Fibroblast of skin of right quadriceps (primary cell): ENCODE measurements around the gene PIAS1.
"Not testable (repeated sequence)": the region's sequence is repeated elsewhere in the genome, so short reads cannot be mapped to it uniquely, and the experiment has no call there.

ENCODE experiments used
- DNase-seq: peaks from one replicate; pipeline ENCODE4 v3.0.0-alpha.2; 2013

PIAS1 gene

DNA sequence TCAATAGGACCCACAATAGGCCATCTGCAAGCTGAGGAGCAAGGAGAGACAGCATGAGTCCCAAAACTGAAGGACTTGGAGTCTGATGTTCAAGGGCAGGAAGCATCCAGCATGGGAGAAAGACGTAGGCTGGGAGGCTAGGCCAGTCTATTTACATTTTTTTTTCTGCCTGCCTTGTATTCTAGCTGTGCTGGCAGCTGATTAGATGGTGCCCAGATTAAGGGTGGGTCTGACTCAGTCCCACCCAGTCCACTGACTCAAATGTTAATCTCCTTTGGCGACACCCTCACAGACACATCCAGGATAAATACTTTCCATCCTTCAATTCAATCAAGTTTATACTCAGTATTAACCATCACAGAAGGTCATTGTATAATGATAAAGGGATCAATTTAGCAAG lies 15.9 kb upstream of the PIAS1 start:
- DNase-seq = no peak

DNA sequence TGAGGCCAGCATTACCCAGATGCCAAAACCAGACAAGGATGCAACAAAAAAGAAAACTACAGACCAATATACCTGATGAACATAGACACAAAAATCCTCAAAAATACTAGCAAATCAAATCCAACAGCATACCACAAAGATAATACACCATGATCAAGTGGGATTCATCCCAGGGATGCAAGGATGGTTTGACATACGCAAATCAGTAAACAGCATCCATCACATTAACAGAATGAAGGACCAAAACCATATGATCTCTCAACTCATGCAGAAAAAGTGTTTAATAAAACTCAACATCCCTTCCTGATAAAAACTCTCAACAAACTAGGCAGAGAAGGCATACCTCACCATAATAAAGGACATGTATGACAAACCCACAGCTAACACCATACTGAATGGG lies 14.0 kb upstream of the PIAS1 start:
- no peak for DNase-seq

DNA sequence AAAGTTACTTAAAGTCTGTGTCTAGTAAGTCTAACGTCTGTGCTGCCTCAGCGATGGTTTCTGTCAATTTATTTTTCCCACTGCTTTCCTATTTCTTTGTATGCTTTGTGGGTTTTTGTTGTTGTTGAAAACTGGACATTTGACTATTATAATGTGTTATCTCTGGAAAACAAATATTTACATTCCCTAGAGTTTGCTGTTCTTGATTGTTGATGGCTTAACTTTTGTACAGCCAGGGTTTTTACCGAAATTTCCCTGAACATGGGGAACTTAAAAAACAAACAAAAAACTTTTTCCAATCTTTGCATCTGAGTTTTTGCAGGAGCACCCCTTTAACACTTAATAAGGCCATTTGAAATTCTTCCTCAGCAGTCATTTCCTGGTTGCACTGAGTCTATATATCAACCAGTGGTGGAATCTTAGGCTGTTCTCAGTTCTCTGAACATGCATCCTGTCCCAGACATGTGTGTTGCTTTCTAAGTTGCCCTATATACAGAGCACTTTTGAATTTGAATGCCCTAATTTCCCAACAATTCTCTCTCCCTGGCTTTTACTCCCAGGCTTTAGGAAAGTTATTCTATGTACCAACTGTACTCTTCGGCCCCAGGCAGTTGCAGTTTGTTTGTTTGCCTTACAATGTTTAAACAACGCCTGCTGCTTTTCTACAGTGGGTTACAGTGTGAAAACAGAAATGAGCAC lies 11.8 kb upstream of the PIAS1 start:
- no peak for DNase-seq

DNA sequence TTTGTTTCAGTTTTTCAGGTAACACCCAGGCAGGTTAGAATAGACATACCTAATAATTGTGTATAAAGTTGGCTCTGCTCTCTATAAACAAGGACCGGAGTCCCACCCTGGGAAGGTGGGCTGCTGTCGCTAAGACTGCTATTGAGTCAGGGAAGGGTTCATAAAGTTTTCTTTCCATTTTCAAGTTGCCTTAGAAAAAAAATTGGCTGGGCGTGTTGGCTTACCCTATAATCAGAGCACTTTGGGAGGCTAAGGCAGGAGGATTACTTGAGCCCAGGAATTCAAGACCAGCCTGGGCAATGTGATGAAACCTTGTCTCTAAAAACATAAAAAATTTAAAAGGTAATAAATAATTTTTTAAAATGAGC lies 11.3 kb upstream of the PIAS1 start:
- no peak for DNase-seq

DNA sequence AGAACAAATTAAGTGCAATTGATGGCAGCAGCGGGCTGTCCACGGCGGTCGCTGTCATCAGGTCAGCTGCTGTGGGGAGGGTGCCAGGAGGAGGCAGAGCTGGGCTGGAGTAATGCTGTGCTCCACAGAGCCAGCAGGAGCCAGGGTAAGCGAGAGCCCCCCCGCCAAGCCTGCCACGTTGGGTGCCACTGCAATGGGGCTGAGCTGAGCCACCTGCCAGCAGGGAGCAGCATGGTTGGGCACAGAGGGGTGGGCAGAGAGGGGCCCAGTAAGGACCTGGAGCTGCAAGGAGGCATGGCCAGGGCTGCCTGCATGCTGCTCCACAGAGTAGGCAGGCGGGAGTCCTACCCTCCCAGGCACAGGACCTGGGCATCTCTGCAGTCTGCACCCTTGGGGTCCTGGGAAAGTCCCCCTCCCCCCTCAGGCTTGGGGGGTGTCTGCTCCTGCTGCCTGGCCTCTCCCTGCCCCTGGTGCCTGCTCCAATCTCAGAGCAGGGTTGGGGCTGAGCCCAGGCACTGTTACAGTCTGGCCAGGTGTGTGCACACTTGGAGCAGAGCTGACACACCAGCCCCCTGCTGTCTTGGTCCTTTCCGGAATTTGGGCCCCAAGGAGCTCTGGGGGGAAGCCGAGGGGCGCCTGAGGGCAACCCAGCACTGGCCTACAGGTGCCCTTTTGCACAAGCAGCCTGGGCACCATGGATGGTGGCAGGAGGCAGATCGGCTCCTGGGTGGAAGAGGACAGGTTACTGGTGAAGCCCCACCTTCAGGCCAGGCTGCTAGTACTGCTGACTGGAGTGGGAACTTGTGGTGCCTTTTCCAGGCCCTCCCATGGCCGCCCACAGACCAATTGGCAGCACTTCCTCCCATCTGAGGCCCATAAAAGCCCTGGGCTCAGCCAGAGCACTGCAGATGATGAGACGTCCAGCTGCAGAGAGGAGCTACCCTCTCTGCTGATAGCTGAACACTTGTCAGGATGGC lies 8.5 kb upstream of the PIAS1 start:
- no peak for DNase-seq

DNA sequence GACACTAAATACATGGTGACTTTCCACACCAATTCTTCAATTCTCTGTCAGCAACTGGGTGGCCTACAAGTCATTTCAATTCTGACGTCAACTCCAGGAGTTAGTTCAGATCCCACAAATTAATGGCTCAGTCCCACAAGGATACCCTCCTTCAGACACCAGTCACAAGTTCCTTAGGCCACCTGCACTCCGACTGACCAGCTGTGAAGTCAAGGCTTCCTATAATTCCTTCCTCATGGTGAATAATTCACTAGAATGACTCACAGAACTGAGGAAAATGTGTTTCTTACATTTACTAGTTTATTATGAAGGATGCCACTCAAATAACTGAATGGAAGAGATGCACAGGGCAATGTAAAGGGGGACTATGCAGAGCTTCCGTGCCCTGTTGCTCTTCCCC lies 6.3 kb upstream of the PIAS1 start:
- DNase-seq = no peak

DNA sequence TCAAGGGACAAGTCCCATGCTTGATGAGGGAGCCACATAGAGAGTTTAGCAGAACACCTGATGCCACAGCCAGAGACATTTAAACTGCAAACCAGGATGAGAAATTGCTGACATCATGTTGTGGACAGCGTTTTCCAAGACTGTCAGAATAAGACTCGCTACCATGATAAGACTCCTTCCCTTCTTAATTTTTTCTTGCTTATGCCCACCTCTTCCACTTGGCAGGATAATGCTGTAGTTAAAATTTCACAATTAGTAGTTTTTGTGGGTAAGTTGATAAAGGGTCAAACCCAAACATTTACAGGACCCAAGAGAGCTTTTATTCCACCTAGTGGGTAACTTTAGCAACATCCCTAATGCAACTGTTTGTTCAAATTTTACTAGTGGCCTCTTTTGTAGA lies 3.0 kb upstream of the PIAS1 start:
- no peak for DNase-seq

DNA sequence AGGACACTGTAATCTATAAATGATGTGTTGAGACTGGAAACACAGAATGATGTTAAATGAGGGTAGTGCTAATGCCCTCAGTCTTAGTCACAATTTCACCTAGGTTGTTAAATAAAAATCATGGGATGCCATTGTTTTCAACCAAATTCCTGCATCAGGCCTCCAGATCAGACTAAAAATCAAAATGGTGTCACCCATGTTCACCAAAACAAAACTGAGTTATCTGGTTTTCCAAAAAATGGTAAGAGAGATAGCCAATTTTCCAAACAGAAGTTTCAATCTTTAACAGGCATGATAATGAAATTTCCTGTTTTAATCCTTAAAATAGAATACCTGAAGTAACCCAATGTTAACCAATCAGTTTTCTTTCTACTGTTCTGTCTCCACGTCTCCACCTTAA lies 2.2 kb upstream of the PIAS1 start:
- no peak for DNase-seq

DNA sequence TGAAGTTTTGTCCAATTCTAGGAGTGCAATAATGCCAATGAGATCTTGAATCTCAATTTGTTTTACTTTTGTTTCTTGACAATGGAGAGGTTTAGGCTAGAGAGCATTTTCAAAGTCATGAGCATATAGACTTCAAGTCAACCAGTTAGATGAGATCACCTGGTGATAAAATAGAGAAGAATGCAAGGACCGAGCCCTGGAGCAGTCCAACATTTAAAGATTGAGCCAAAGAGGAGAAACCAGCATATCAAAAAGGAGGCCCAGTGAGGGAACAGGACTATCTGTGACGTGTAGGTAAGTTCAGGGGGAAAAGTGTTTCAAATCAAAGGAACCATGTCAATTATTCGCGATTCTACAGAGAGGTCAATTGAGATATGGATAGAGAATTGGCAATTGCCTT lies 1.7 kb upstream of the PIAS1 start:
- no peak for DNase-seq

DNA sequence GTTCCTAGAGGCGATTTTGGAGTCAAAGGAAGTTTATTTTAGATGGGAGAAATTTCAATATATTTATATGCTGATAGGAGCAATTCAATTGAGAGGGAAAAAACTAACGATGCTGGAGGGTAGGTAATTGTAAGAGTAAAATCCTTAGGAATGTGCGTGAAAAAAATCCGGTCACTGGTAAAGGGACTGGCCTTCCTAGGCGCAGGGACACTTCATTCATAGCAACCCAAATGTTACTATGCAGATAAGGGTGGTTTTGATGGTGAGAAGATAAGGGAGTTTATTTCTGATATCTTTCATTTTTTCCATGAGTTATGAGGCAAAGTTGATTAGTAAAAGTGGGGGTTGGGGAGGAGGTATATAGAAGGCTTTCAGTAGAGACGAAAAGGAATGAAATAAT lies 1.1 kb upstream of the PIAS1 start:
- DNase-seq = no peak

DNA sequence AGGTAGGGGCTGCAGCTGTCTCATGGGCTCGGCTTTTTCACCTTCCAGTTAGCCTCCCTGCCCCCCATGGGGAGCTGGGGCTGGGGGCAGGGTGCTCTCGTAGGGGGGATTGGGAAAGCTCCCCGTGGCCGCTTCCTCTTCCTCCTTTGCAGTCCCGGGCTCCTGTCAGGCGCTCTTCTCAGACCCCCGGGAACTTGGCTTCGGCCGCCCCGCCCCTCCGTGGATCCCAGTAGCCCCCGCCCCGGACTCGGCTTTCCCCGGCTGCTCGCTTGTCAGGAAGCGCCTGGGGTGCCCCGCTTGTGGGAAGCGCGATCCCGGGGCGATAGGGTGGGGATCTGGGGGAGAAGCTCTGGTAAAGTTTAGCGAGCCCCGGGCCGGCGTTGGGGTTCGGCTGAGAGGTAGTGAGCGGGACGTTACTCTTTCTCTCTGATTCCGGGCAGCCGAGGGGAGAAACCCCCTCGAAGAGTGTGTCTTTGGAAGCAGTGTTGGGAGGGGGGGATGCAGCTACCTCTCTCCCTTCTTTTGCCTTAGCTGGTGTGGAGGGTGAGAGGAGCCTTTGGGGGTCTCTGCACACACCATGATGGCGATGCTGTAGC lies 611 bp downstream of the PIAS1 start:
- peak; percentile 50 for DNase-seq

DNA sequence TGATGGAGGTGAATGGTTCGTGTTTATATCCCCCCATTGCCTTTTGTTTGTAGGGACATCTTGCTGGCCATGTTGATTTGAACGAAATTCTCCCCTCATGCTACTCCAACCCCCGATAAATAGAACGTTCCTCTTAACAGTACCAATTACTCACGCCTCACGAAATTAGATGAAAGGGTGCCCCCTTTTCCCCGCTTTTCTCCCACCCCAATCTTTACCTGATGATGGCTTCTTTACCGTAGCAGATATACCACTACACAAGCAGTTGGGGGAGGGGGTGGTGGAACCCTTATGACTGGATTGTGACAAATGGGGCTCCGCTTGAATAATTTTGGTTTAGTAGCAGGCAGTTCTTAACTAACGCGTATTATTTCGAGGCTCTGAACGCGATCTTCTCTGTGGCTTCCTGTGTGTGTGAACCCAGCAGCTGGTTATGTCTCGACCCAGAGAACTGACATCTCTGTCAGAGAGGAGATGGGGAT lies 1.1 kb downstream of the PIAS1 start:
- DNase-seq = peak; percentile 53

DNA sequence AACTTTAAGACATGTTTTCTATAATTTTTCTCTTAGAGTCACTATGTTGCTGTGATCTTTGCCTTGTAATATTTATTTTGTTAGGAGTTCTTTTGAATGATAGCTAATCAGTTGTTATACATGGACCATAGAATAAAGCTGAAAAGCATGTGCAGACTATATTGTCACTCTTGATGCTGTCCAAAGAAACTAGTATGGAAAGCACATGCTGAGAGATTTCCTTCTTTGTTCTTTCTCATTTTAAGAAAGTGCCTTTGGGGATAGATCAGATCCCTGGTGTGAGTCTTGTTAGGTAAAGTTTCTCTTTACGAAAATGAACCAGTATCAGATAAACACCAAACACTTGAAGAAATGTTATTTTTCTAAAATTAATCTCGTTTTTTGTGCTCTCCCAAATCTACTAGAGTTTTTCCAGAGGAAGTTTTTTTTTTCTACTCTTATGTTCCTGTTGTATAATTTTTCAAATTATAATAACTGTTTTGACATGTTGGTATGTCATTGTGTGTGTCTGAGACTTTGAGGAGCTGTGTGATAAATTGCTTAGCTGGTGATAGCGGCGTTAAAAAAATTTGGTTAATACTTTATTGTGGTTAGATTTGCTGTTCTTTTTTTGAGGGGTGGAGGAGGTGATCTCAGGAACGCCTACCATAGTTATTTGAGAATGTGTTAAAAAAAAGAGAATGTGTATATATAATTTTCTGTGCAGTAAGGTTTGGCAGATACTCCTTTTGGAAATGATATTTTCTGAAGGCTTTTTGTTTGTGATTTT lies 2.2 kb downstream of the PIAS1 start:
- no peak for DNase-seq

DNA sequence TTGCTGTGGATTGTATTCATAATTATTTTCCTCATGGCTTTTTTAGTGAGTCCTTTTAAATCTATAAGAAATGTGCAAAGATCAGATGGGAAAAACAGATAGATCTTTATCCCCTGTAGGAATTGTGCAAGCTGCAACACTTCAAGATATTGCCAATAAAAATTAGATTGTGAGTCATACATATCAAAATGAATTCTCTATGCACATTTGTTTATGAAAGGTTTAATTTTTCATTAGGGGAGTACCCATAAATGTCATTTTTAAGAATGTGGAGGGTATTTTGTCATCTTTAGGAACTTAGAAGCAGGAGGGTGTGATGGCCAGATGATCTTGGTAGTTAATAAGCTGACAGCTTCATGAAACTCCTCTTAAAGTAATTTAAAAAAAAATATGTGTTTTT lies 2.9 kb downstream of the PIAS1 start:
- no peak for DNase-seq

DNA sequence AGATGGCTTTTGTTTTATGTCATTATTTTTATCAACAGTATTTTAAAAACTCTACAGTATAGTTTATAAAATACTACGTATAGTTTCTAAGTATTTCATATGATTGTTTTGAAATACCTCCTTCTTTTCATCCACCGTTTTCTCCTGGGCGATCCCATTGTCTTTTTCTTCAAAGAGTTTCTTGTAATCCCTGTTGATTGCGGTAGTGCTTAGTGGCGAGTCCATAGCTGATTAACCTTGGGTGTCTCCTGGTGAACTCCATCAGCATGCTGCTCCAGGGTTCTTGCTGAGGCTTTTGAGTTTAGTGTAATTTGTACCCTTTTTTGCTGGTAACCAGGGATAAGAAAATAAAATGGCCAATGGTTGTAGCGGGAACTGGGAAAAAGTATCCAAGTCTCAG lies 3.6 kb downstream of the PIAS1 start:
- no peak for DNase-seq

DNA sequence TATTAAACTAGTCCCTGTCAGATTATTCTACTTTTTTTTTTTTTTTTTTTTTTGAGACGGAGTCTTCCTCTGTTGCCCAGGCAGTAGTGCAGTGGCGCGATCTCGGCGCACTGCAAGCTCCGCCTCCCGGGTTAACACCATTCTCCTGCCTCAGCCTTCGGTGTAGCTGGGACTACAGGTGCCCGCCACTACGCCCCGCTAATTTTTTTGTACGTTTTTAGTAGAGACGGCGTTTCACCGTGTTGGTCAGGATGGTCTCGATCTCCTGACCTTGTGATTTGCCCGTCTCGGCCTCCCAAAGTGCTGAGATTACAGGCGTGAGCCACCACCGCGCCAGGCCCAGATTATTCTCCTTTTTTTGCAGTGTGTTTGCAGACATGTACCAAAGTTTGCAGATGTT lies 4.9 kb downstream of the PIAS1 start:
- DNase-seq = not testable (repeated sequence)

DNA sequence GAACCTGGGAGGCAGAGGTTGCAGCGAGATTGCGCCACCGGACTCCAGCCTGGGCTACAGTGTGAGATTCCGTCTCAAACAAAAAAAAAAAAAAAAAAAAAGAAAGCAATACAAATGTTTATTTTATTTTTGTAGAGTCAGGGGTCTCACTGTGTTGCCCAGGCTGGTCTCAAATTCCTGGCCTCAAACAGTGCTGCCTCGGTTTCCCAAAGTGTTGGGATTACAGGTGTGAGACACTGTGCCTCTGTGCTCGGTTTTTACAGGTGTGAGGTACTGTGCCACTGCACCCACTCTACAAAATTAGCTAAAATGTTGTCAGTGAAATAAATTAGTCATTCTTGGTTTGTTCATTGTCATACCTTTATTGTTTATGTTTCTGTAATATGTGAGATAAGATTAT lies 5.5 kb downstream of the PIAS1 start:
- DNase-seq = no peak

DNA sequence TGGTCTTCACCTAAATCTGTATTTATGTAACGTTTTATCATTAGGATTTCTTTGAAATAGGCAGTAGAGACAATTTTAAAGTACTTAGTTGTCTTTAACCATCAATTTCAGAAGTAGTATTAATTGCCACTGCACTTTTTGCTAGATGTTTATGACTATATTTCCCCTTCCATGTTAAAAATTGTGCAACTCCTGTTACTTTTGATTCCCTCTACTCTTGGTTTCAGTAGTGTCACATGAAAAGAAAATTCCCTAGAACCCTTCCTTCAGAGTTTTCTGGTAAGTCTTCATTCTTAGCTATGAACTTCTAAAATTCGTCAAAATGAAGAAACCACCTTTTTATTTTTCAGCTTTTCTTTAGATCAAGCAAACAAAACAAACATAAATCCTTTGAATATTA lies 7.1 kb downstream of the PIAS1 start:
- DNase-seq = no peak

DNA sequence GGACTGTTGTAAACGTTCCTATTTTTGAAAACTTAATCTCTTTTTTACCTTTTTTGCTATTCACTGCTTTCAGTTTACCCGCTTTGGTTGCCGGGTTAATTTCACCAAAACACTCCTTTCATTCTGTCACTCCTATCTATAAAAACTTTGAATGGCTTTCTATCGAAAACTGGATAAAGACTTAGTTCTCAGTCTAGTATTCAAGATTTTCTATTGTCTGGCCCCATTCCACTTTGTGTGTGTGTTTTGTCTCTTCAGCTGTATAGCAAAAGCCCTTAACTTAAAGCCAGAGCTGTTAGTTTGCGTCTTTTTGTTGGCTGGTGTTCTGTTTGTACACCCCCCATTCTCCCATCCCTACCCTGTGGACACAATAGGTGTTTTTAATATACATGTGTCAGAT lies 7.5 kb downstream of the PIAS1 start:
- no peak for DNase-seq

DNA sequence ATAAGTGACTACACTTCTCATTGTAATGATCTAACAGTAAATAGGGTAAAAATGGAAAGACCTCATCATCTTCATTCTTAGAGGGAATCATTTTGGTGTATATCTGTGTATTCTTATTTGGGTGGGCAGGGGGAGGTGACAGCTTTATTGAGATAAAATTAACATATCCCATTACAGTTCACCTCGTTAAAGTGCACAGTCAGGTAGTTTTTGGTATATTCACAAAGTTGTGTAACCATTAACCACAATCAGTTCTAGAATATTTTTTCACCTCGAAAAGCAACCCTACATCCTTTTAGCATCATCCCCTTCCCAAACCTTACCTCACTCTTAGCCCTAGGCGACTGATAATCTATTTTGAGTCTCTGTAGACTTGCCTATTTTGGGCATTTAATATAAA lies 8.1 kb downstream of the PIAS1 start:
- no peak for DNase-seq

DNA sequence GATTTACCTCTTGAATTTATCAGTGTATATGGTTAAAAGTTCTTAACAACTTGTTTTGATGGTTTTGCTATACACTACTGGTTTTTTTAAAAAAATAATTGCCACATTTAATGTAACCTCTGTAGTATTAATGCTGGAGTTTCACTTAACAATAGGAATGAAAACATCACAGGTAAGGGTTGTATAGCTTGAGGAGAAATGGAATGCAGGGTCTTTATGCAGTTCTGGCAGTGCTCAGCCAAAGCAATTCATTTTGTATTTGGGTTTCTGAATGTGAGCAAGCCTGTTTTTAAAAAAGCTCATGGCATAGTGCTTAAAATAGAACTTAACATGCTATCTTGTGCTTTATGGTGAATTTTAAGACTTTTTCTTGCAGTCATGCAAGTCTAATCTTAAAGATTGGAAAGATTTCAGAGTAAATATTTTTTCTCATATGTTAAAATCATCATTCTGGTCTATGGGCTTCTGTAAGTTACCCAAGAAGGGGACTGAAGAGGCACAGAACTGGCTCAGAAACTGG lies 8.9 kb downstream of the PIAS1 start:
- no peak for DNase-seq

DNA sequence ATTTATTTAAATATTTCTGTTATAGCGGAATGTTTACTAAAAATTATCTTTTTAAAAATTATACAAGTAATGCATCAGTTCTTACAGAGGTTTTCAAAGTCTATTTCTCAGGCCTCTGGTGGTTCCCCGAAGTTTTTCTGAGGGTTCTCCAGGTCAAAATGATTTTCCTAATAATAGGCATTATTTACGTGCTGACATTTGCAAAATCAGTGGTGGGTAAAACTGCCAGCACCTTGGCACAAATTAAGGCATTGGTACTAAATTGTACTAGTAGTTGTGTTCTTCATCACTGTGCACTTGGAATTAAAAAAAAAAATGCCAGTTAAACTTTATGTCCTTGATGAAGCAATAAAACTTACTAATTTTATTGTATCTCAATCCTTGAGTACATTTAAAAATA lies 9.5 kb downstream of the PIAS1 start:
- no peak for DNase-seq
